Stomach (tissue), 4 donors: Measurements from ENCODE around the gene CFAP221.

Source experiments
- CTCF ChIP-seq, 7 experiments: fragments of 450-650 bp in 4 of 7; fragments of 200-600 bp in 3 of 7; sonication (generic) in 3 of 7; IDR thresholded peaks; one replicate each; pipeline ENCODE4 v1.5.1; 2016 to 2019; ENCODE audit warnings: antibody characterized with exemption in 7 of 7, control low read depth in 2 of 7, mild to moderate bottlenecking in 1 of 7
- POLR2AphosphoS5 ChIP-seq, 3 donors: sonication (generic); formaldehyde crosslinking; IDR thresholded peaks; one replicate each; pipeline ENCODE4 v1.6.1; 2016; ENCODE audit warnings: antibody characterized with exemption in 3 of 3

GRCh38 chr2:119591523-119591922, 47.3 kb downstream of the CFAP221 start:
- TF ChIP-seq CTCF (IDR thresholded peaks at IDR 0.05), result no peak
- TF ChIP-seq POLR2AphosphoS5 (IDR thresholded peaks at IDR 0.05), result no peak
